Activated naive CD4-positive, alpha-beta T cell treated with anti-CD3 and anti-CD28 coated beads, Interleukin-2, amount 50 U/mL, for 16 hours (primary cell): ENCODE measurements around the gene DCD.
"Not testable (repeated sequence)": the region's sequence is repeated elsewhere in the genome, so short reads cannot be mapped to it uniquely, and the experiment has no call there.

Experiments
- DNase-seq: peaks from one replicate; pipeline ENCODE4 v3.0.0-alpha.2; 2020

The DCD gene, protein sequence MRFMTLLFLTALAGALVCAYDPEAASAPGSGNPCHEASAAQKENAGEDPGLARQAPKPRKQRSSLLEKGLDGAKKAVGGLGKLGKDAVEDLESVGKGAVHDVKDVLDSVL

GRCh38 chr12:54648265-54648664, at the start of gene DCD:
Gene DCD, minus strand, starts transcription at chr12:54648365. Its CDS starts 62 bp downstream, at chr12:54648303.
- DNase-seq = no peak

DNA sequence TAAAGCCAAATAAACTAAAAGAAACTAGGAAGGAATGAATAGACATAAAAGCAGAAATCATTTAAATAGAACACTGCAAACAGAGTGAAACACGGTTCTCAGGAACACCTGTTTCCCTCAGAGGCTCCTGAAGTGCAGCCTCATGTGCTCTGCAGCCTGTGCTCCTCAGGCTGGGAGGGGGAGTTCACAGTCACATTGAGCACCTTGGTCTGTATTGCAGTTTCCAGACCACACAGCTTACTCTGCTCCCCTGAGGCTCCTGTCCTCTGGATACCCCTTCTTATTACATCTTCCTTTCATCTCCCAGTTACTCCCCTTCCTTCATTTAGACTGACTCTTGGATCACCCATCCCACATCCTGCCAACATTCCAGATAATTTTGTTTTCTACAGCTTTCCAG, 49.7 kb upstream of the DCD start:
- no peak for DNase-seq

- no peak for DNase-seq
Observed at GRCh38 chr12:54692353-54692752, 44.2 kb upstream of the DCD start.

- no peak for DNase-seq
Observed at GRCh38 chr12:54689984-54690383, 41.8 kb upstream of the DCD start.

- DNase-seq = no peak
Observed at GRCh38 chr12:54689034-54689372, 40.8 kb upstream of the DCD start.

DNA sequence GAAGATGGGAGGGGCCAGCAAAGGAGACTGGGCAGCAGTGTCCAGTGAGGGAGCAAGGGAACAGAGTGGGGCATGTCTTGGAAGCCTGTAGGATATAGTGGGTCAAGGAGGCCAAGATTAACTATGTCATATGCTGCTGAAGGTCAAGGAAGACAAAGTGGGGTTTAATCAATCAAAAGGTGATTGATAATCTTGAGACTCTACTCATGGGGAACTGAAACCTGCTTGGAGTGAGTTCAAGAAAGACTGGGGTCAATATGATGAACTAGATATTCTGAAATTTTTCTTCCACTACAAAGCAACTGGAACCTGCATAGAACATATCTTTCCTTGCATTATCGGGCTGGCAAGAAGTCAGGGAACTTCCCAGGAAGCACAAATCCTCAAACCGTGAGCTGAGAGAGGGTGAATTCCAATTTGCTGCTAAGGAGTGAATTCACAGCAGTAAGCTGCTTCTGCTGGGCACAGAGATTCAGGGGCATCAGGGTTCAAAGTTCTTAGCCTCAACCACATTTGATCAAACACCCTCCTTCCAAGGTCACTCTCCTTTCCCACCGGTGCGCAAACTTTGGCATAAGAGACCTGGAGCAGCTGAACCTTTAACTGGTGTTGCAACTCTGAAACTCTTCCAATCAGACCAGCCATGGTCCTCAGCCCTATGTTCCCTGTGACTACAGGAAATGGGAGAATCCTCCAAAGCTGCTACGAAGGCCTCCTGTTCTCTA, 40.3 kb upstream of the DCD start:
- DNase-seq = no peak

DNA sequence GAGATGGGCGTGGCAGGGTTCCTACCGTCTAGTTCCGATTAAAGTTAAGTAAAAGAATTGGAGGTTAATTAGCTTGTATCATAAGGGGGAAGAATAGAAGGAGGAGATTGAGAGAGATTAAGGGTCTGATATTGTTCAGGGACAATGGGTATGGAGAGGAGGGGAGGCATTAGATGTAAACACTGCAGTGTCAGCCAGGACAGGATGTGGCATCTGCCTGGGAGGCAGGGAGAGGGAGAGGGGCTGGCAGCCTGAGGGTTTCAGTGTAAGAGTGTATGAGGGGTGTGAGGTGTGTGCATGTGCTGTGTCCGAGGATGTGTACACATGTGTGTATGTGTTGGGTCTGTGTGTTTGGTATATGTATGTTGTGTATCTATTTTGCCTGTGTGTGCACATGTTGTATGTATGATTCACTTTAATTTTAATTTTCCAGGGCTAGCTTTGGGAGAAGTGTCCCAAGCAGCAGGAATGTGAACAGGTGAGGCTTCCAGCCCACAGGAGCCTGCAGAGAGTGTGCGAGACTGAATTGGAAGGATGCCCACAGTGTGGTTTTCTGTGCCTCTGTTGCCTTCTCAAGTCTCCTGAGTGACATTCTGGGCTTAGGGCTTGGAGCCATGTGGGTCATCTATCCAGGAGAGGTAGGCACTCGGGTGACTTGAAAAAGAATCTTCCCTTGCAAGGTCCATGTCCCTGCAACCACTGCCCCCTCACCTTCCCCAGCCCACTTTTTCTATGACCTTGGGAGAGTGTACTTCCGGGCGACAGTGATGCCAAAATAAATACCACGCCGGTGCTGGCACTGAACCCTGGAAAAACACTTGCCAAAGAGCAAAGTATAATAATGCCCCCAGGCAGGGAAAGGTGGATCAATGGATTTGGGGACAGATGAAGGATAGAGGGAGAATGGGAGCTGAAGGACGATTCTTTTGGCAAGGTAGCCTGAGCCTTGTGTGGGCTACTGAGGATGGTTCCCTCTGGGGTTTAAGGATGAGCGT, 36.8 kb upstream of the DCD start:
- DNase-seq = no peak

DNA sequence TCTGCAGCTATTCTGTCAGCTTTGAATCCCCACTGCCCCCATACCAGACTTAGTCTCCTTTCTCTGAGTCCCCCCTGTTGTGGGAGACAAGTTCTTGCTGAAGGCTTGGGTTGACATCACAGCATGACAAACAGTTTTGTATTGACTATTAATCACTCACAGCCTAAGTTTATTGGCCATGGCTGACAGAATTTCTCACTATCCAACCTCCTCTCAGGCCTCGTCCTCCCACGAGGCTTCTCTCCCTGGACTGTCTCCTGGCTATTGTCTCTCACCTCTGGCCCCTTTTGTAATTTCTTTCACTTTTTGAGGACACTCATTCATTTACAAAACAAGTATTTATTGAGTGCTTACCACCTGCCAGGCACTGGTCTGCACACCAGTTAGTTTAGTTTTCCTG, 35.2 kb upstream of the DCD start:
- no peak for DNase-seq

GRCh38 chr12:54682674-54683073, 34.5 kb upstream of the DCD start:
- DNase-seq = no peak

DNA sequence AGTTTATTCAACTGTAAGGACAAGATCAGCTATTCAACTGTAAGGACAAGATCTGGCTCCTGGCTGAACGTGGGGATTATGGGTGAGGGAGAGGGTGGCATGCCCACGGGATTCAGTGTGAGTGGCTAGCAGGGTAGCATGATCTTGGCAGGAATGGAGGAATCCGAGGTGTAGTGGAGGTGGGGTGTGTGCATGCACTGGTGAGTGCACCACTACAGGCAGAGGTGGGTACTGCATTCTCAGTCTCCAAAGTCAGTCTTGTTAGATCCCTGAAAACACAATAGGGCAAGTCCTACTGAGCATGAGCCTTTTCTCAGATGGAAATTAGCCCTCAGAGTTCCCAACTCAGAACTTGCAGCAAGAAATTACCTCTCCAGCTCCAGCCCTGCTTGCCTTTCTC, 32.2 kb upstream of the DCD start:
- peak; percentile 24 for DNase-seq

DNA sequence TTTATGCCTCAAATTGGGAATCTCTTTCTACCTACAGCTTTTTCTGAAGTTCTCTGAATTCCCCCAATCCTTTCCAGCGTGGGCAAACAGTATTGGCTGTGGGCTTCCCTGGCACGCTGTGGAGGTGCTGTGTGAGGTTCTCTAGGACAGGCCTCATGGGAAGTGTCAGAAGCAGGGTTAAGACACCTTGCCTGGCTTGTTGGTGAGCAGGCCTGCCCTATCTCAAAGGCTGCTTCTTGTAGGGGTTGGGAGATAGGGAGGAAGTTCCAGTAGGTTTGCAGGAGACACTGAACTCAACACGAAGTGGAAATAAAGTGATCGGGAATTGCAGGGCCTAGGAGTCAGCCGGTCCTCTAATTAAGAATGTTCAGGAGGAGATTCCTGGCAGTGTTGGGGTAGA, 30.0 kb upstream of the DCD start:
- DNase-seq = no peak

- no peak for DNase-seq
Observed at GRCh38 chr12:54667945-54668344, 19.8 kb upstream of the DCD start.

DNA sequence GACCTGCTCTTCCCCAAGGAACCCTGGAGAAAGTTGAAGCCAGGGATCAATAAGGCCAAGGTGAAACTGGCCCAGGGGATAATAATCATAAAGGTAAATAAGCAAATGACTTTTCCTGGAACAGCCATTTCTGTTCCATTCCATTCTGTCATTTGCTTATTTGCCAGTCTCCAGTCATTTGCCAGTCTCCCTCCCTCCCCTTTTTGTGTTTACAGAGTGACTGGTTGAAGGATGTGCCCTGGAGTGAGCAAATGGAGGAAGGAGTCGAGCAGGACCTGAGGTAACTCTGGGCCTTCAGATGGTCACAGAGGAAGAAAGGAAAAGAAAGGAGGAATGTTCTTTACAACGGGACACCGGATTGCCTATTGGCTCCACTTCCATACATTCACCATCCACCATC, 17.8 kb upstream of the DCD start:
- no peak for DNase-seq

DNA sequence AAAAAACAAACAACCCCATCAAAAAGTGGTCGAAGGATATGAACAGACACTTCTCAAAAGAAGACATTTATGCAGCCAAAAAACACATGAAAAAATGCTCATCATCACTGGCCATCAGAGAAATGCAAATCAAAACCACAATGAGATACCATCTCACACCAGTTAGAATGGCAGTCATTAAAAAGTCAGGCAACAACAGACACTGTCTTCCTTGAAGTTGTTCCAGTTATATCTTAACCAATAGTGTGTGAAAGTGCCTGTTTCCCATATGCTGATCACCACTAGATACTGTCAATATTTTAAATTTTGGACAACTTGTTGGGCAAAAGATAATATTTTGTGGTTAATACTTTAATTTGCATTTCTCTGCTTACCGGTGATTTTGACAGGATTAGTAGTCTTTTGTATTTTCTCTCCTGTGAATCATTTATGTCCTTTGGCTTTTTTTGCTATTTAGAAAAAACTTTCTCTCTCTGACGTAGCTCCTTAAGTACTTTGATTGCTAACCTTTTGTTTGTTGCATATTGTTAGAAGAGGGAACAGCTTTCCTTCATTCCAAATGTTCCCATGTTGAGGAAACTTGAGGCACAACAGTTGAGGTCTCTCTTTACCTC, 17.0 kb upstream of the DCD start:
- not testable (repeated sequence) for DNase-seq

DNA sequence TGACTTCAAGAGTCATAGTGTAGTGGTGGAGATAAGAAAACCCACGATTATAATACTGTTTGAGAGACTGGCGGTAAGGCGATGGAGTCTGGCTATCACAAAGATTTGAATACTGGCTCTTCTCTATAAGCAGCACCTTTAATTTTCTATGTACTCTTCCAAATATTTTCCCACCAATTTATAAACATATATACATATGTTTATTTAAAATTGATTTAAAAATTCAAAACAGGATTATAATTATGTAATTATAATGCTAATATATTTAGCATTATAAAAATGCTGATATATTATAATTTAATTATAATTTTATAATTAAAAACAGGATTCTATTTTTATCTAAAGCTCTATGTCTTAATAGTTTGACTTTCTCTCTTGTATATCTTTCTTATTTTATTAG, 15.4 kb upstream of the DCD start:
- DNase-seq = no peak

DNA sequence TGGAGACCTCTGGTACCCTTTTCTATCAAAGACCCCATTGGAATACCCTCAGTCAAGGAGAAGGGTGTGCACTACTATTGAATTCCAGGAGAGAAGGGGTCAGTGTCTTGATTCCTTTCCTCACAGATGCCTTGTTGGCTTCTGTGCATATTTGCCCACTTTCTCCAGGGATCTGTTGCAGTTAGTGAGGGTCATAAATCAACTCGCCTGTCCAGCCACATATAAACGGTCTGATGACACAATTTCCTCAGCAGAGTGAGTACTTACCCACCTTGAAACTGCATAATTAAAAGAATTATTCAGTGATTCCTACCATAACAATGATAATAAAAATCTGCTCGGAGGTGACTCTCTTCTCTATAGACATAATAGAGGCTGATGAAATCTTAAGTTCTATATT, 13.9 kb upstream of the DCD start:
- DNase-seq = no peak

GRCh38 chr12:54661048-54661447, 12.9 kb upstream of the DCD start:
- no peak for DNase-seq

- no peak for DNase-seq
Observed at GRCh38 chr12:54660320-54660962, 12.3 kb upstream of the DCD start.

GRCh38 chr12:54658306-54659264, 10.4 kb upstream of the DCD start:
- DNase-seq = peak; percentile 43

GRCh38 chr12:54657105-54657607, 9.0 kb upstream of the DCD start:
- DNase-seq = no peak

DNA sequence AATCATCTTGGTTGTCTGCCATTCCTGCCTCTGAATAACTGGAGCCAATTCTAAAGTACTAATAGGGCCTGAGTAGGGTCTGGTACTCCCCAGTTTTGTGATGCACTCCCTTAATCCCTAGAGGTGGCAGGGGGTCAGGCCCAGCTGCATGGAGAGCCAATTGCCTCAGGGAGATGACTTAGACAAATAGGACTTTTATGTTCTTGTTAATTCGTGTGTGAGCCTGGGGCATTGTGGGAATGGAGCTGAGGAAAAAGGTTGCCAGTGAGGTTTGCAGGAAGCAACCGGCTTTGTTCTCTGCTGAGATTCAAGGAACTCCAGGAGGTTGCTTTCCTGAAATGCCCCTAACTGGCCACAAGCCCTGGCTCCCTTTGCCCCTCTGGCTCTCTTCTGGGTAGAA, 6.8 kb upstream of the DCD start:
- no peak for DNase-seq

DNA sequence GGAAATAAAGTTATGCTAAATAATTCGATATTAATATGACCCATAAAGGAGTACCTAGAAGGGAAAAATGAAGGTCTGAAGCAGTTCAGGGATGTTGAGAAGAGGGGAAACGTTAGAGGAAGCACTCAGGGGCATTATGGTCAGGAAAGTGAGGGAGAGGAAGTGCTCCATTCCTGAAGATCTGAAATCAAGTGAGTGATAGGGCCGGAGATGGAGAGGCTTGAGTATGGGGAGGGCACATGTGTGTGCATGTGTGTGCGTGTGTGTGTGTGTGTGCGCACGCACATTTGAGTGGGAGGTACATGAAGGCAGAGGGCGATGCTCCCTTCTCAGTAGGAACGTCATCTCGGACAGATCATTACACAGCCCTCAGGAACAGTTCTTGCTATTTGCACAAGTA, 4.9 kb upstream of the DCD start:
- DNase-seq = no peak
